Tibial nerve (tissue), 4 donors: ENCODE data around the gene APOE. TPM values are rescaled to one million over a fixed set of nuclear protein-coding genes. Genes with fewer than 3 reads are reported as not detected.
A peak's percentile ranks its signal among the peaks of the same experiment; 100 is the strongest.

Experiments used
- DNase-seq, 2 donors: peaks; one replicate each; pipeline ENCODE4 v3.0.0-alpha.2; 2019; ENCODE audit warnings: low spot score in 2 of 2
- H3K27ac ChIP-seq, 4 donors: fragments of 200-600 bp; sonication (generic) in 3 of 4; one replicate each; pipeline ENCODE4 v1.5.1; 2017 to 2019; ENCODE audit warnings: mild to moderate bottlenecking in 1 of 4
- H3K27me3 ChIP-seq, 2 donors: fragments of 200-600 bp; sonication (generic) in 1 of 2; one replicate each; pipeline versions ENCODE4 v1.5.1 to v1.6.0; 2017 to 2019
- H3K36me3 ChIP-seq, 3 donors: fragments of 200-600 bp; sonication (generic); one replicate each; pipeline ENCODE4 v1.5.1; 2018 to 2019
- H3K4me1 ChIP-seq, 4 donors: fragments of 200-600 bp; sonication (generic) in 3 of 4; one replicate each; pipeline ENCODE4 v1.5.1; 2017 to 2019
- H3K4me3 ChIP-seq, 4 donors: fragments of 200-600 bp; sonication (generic) in 3 of 4; one replicate each; pipeline ENCODE4 v1.5.1; 2017 to 2019; ENCODE audit warnings: mild to moderate bottlenecking in 1 of 4, moderate library complexity in 1 of 4
- H3K9me3 ChIP-seq, 4 donors: fragments of 200-600 bp; sonication (generic) in 3 of 4; one replicate each; pipeline ENCODE4 v1.5.1; 2017 to 2019
- EP300 ChIP-seq, 2 donors: sonication (generic); formaldehyde crosslinking; IDR thresholded peaks; one replicate each; pipeline ENCODE4 v1.6.1; 2017; ENCODE audit warnings: antibody characterized with exemption in 2 of 2, mild to moderate bottlenecking in 1 of 2
- POLR2A ChIP-seq, 2 donors: fragments of 450-650 bp; IDR thresholded peaks; one replicate each; pipeline ENCODE4 v1.6.1; 2017; ENCODE audit warnings: antibody characterized with exemption in 2 of 2, mild to moderate bottlenecking in 2 of 2, moderate library complexity in 2 of 2
- WGBS, 2 donors: methylation state at CpG; one replicate each; pipeline ENCODE4 v1.1.5; 2018; 5-methylcytosine and 5-hydroxymethylcytosine counted together
- total RNA-seq, 4 donors: library from RNA; depleted of rRNA; stranded (reverse); fragments of >200 nt; gene quantifications; one replicate each; pipeline ENCODE4 v1.1.0, GENCODE V29; 2016
- TF ChIP-seq, protein P1 (sequence below), 5 experiments: fragments of 200-600 bp in 3 of 5; fragments of 450-650 bp in 2 of 5; sonication (generic) in 3 of 5; IDR thresholded peaks; one replicate each; pipeline ENCODE4 v1.5.1; 2016 to 2019; ENCODE audit warnings: antibody characterized with exemption in 5 of 5, mild to moderate bottlenecking in 3 of 5, moderate library complexity in 2 of 5

Gene APOE
- total RNA-seq, 4 donors from 2014 or later = 126 to 316 (median 163) TPM

- 1 to 2% methylated on average over 35 to 64 of the region's 65 CpGs for WGBS, 2 donors
- Histone ChIP-seq H3K4me3 (peak within 1 kb of the TSS; percentile 64 to 100 (median 72)), H3K9me3 (no peaks in the 10 kb centered on the region), H3K4me1 (peaks cover 0 to 78% (median 32%) of the 10 kb centered on the region in 4 donors), H3K27ac (peak within 1 kb of the TSS; percentile 80 to 97 (median 88)), H3K36me3 (peaks cover 0 to 9% (median 0%) of the 10 kb centered on the region in 3 donors), H3K27me3 (no peaks in the 10 kb centered on the region)
- DNase-seq = peak; percentile 93 to 94
- TF ChIP-seq EP300 (IDR thresholded peaks at IDR 0.05) (peak; percentile 86 to 98), POLR2A (IDR thresholded peaks at IDR 0.05) (peak in 1 of 2 donors; percentile 83)
- TF ChIP-seq, protein P1, sequence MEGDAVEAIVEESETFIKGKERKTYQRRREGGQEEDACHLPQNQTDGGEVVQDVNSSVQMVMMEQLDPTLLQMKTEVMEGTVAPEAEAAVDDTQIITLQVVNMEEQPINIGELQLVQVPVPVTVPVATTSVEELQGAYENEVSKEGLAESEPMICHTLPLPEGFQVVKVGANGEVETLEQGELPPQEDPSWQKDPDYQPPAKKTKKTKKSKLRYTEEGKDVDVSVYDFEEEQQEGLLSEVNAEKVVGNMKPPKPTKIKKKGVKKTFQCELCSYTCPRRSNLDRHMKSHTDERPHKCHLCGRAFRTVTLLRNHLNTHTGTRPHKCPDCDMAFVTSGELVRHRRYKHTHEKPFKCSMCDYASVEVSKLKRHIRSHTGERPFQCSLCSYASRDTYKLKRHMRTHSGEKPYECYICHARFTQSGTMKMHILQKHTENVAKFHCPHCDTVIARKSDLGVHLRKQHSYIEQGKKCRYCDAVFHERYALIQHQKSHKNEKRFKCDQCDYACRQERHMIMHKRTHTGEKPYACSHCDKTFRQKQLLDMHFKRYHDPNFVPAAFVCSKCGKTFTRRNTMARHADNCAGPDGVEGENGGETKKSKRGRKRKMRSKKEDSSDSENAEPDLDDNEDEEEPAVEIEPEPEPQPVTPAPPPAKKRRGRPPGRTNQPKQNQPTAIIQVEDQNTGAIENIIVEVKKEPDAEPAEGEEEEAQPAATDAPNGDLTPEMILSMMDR (IDR thresholded peaks at IDR 0.05) = peak in 2 of 5 experiments; percentile 74 to 78
These were observed 49.3 kb downstream of the APOE start, which contains the start of gene CLPTM1 for GRCh38 chr19:44954649-44955504. Gene CLPTM1, plus strand, starts transcription at chr19:44955380. Its CDS starts 16 bp downstream, at chr19:44955396.

GRCh38 chr19:44955505-44956439 is 50.2 kb downstream of the APOE start:
- H3K36me3 ChIP-seq = peaks cover 0 to 9% (median 2%) of the 10 kb centered on the region in 3 donors
- peaks cover 0 to 82% (median 34%) of the 10 kb centered on the region in 4 donors for H3K4me1 ChIP-seq
- peak overlapping the region; percentile 25 to 97 (median 80) for H3K27ac ChIP-seq
- H3K9me3 ChIP-seq = no peaks in the 10 kb centered on the region
- H3K27me3 ChIP-seq = no peaks in the 10 kb centered on the region
- no peak for DNase-seq
- H3K4me3 ChIP-seq = peak overlapping the region; percentile 64 to 100 (median 72)
- WGBS, 2 donors = 3% methylated on average over 35 to 39 of the region's 40 CpGs
- TF ChIP-seq, protein P1 (IDR thresholded peaks at IDR 0.05) = no peak
- TF ChIP-seq EP300 (IDR thresholded peaks at IDR 0.05) = no peak
- TF ChIP-seq POLR2A (IDR thresholded peaks at IDR 0.05) = no peak

DNA sequence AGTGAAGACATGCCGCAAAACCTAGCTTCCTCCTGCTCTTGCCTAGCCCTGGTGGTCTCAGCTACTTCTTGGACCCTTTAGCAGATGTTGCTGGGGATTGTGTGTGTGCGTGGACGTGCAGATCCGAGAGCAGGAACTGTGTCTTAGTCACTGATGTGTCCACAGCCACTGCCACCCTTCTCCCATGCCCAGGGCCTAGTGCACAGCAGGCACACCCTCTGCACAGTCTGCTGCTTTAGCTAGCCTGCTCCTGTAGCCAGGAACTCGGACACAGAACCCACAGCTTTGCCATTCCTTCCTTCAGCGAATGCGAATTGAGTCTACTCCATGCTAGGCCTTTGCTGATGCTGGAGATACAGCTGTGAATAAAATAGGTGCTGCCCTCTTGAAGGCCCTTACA is 51.9 kb downstream of the APOE start:
- no peak overlapping the region for H3K27ac ChIP-seq
- no peaks in the 10 kb centered on the region for H3K27me3 ChIP-seq
- WGBS, 2 donors = 72 to 85% methylated on average over 7 of the region's 7 CpGs
- H3K4me3 ChIP-seq = no peak overlapping the region
- DNase-seq = no peak
- peaks cover 0 to 27% (median 2%) of the 10 kb centered on the region in 3 donors for H3K36me3 ChIP-seq
- H3K4me1 ChIP-seq = peaks cover 0 to 73% (median 25%) of the 10 kb centered on the region in 4 donors
- no peaks in the 10 kb centered on the region for H3K9me3 ChIP-seq
- no peak for TF ChIP-seq POLR2A (IDR thresholded peaks at IDR 0.05)
- TF ChIP-seq, protein P1 (IDR thresholded peaks at IDR 0.05) = no peak

- no peak for DNase-seq
- TF ChIP-seq, protein P1 (IDR thresholded peaks at IDR 0.05) = no peak
- TF ChIP-seq EP300 (IDR thresholded peaks at IDR 0.05) = no peak
- no peak for TF ChIP-seq POLR2A (IDR thresholded peaks at IDR 0.05)
- Histone ChIP-seq H3K27ac (no peak overlapping the region), H3K36me3 (peaks cover 0 to 33% (median 2%) of the 10 kb centered on the region in 3 donors), H3K4me3 (no peak overlapping the region), H3K9me3 (no peaks in the 10 kb centered on the region), H3K4me1 (peaks cover 0 to 71% (median 25%) of the 10 kb centered on the region in 4 donors), H3K27me3 (no peaks in the 10 kb centered on the region)
- 72 to 73% methylated on average over 9 of the region's 9 CpGs for WGBS, 2 donors
These were observed 52.5 kb downstream of the APOE start for GRCh38 chr19:44958090-44958489.

Other genes with a start within 250 kb of the APOE start
- 10 to 100 TPM; 10.9 to 38.7 (median 15.4) TPM for gene CEACAM19, start 234.3 kb upstream of the APOE start, total RNA-seq
- not detected for gene CEACAM16, start 206.6 kb upstream of the APOE start, total RNA-seq
- gene BCL3, start 157.1 kb upstream of the APOE start, total RNA-seq = 10 to 100 TPM; 10.3 to 37.8 (median 18.0) TPM
- gene CBLC, start 127.9 kb upstream of the APOE start, total RNA-seq = not detected
- gene BCAM, start 96.7 kb upstream of the APOE start, total RNA-seq = 100 to 1,000 TPM in 1 of 4 donors, 10 to 100 TPM in 3; 83.5 to 139 (median 90.9) TPM
- gene NECTIN2, start 59.5 kb upstream of the APOE start, total RNA-seq = 100 to 1,000 TPM in 1 of 4 donors, 10 to 100 TPM in 3; 63.2 to 126 (median 90.4) TPM
- 10 to 100 TPM; 30.8 to 75.9 (median 48.6) TPM for gene TOMM40, start 14.5 kb upstream of the APOE start, total RNA-seq
- 100 to 1,000 TPM in 1 of 4 donors, 10 to 100 TPM in 3; 17.2 to 213 (median 49.9) TPM for gene APOC1, start 8.8 kb downstream of the APOE start, total RNA-seq
- gene APOC4, start 36.4 kb downstream of the APOE start, total RNA-seq = not detected
- 1 to 10 TPM in 1 of 4 donors, under 1 TPM in 1, not detected in 2; 0.90 to 2.0 TPM for gene APOC2, start 40.3 kb downstream of the APOE start, total RNA-seq
- 10 to 100 TPM; 52.3 to 89.4 (median 74.5) TPM for gene CLPTM1, start 49.6 kb downstream of the APOE start, total RNA-seq
- 10 to 100 TPM in 2 of 4 donors, 1 to 10 TPM in 2; 4.2 to 14.9 (median 9.9) TPM for gene RELB, start 95.7 kb downstream of the APOE start, total RNA-seq
- 100 to 1,000 TPM in 2 of 4 donors, 10 to 100 TPM in 2; 72.8 to 109 (median 95.5) TPM for gene CLASRP, start 133.2 kb downstream of the APOE start, total RNA-seq
- 1 to 10 TPM in 3 of 4 donors, not detected in 1; 2.1 to 4.2 (median 2.1) TPM for gene ZNF296, start 170.7 kb downstream of the APOE start, total RNA-seq
- 10 to 100 TPM in 3 of 4 donors, 1 to 10 TPM in 1; 8.8 to 30.3 (median 21.8) TPM for gene GEMIN7, start 173.5 kb downstream of the APOE start, total RNA-seq
- 10 to 100 TPM; 22.1 to 44.1 (median 33.5) TPM for gene PPP1R37, start 187.4 kb downstream of the APOE start, total RNA-seq